IMR-90 (cell line): Measurements from ENCODE around the gene RASSF7. TPM values are rescaled to one million over a fixed set of nuclear protein-coding genes. Genes with fewer than 3 reads are reported as not detected.

Experiments
- ATAC-seq: fragments of 200-7000 bp; cut with Tn5 transposase; 2 replicates; pipeline ENCODE4 v1.9.1; 2020; ENCODE audit warnings: low read depth, mild to moderate bottlenecking, moderate library complexity
- BruUV-seq: library from RNA; stranded (reverse); fragments of 400-500 nt; replicated peaks from 2 replicates; lab custom pipeline; 2021; lab: Mats Ljungman, UMichigan
- CTCF ChIA-PET: fragments of 300-600 bp; formaldehyde crosslinking; extraction: SDS; loops from one replicate; lab custom pipeline; 2021; ENCODE audit warnings: antibody characterized with exemption; lab: Yijun Ruan, JAX
- POLR2A ChIA-PET: fragments of 300-600 bp; sonication (Branson Sonifier 250); formaldehyde crosslinking; loops from one replicate; lab custom pipeline; 2022; ENCODE audit warnings: antibody characterized with exemption; ENCODE audit not compliant: unreplicated experiment; lab: Charles Lee
- DNase-seq: peaks from one replicate; pipeline ENCODE4 v3.0.0; 2013
- H2AFZ ChIP-seq: replicated peaks from 2 replicates; pipeline ENCODE3; 2013; ENCODE audit warnings: low read length, mild to moderate bottlenecking; ENCODE audit not compliant: poor library complexity
- H2AK5ac ChIP-seq: 2 replicates; pipeline ENCODE4 v1.6.1; 2013; ENCODE audit warnings: low read depth, low read length, inconsistent platforms
- H2AK9ac ChIP-seq: replicated peaks from 2 replicates; pipeline ENCODE3; 2013; ENCODE audit warnings: mild to moderate bottlenecking, low read depth, low read length, moderate library complexity; ENCODE audit not compliant: poor library complexity
- H2BK120ac ChIP-seq: 2 replicates; pipeline ENCODE4 v1.6.1; 2013; ENCODE audit warnings: low read depth, low read length, inconsistent platforms
- H2BK15ac ChIP-seq: 3 replicates; pipeline ENCODE4 v1.6.1; 2013; ENCODE audit warnings: low read depth, low read length, inconsistent platforms
- H2BK20ac ChIP-seq: 2 replicates; pipeline ENCODE4 v1.6.1; 2013; ENCODE audit warnings: low read depth, mild to moderate bottlenecking, inconsistent platforms, low read length, moderate library complexity
- H2BK5ac ChIP-seq: 2 replicates; pipeline ENCODE4 v1.6.1; 2013; ENCODE audit warnings: mild to moderate bottlenecking, low read depth, low read length, inconsistent platforms; ENCODE audit not compliant: poor library complexity, severe bottlenecking
- H3K14ac ChIP-seq: replicated peaks from 2 replicates; pipeline ENCODE4 v1.6.1; 2013; ENCODE audit warnings: low read depth, low read length, inconsistent platforms
- H3K18ac ChIP-seq: 2 replicates; pipeline ENCODE4 v1.6.1; 2013; ENCODE audit warnings: low read depth, low read length, control low read depth
- H3K23ac ChIP-seq: 2 replicates; pipeline ENCODE4 v1.6.1; 2013; ENCODE audit warnings: low read depth, low read length, inconsistent platforms
- H3K27ac ChIP-seq: 2 replicates; pipeline ENCODE4 v1.5.1; 2013; ENCODE audit warnings: mild to moderate bottlenecking, control low read depth, low read length; ENCODE audit not compliant: insufficient read depth
- H3K27me3 ChIP-seq: 2 replicates; pipeline ENCODE4 v1.6.1; 2013; ENCODE audit warnings: low read length; ENCODE audit not compliant: control insufficient read depth, insufficient read depth
- H3K36me3 ChIP-seq: 2 replicates; pipeline ENCODE4 v1.6.1; 2013; ENCODE audit warnings: low read length, mixed read lengths; ENCODE audit not compliant: control insufficient read depth, insufficient read depth
- H3K4ac ChIP-seq: 2 replicates; pipeline ENCODE4 v1.6.1; 2013; ENCODE audit warnings: low read depth, low read length, inconsistent platforms
- H3K4me1 ChIP-seq: 2 replicates; pipeline ENCODE4 v1.6.1; 2013; ENCODE audit warnings: low read length, mixed read lengths; ENCODE audit not compliant: control insufficient read depth, insufficient read depth
- H3K4me2 ChIP-seq: 2 replicates; pipeline ENCODE4 v1.6.1; 2013; ENCODE audit warnings: low read depth, mild to moderate bottlenecking, control low read depth, low read length, moderate library complexity
- H3K4me3 ChIP-seq: 2 replicates; pipeline ENCODE4 v1.5.1; 2013; ENCODE audit warnings: low read depth, mild to moderate bottlenecking, control low read depth, low read length, moderate library complexity; ENCODE audit not compliant: insufficient read depth
- H3K56ac ChIP-seq: 2 replicates; pipeline ENCODE4 v1.6.1; 2013; ENCODE audit warnings: low read length, inconsistent platforms; ENCODE audit not compliant: insufficient read depth; ENCODE audit errors: extremely low read depth
- H3K79me1 ChIP-seq, 2 experiments: 2 replicates each; pipeline ENCODE4 v1.6.1; 2013; ENCODE audit warnings: low read length in 2 of 2, inconsistent platforms in 1 of 2, low read depth in 1 of 2
- H3K9ac ChIP-seq: 2 replicates; pipeline ENCODE4 v1.6.1; 2013; ENCODE audit warnings: low read depth, low read length, control low read depth
- H3K9me1 ChIP-seq: 2 replicates; pipeline ENCODE4 v1.6.1; 2013; ENCODE audit warnings: low read length, inconsistent platforms; ENCODE audit not compliant: insufficient read depth
- H3K9me3 ChIP-seq: 2 replicates; pipeline ENCODE4 v1.6.1; 2013; ENCODE audit warnings: low read length; ENCODE audit not compliant: control insufficient read depth, insufficient read depth
- H4K20me1 ChIP-seq: 2 replicates; pipeline ENCODE4 v1.6.1; 2013; ENCODE audit warnings: low read length, inconsistent platforms; ENCODE audit not compliant: insufficient read depth
- H4K5ac ChIP-seq: 2 replicates; pipeline ENCODE4 v1.6.1; 2013; ENCODE audit warnings: mild to moderate bottlenecking, low read depth, low read length, control low read depth
- H4K8ac ChIP-seq, 2 experiments: 2 replicates each; pipeline ENCODE4 v1.6.1; 2013; ENCODE audit warnings: low read depth in 2 of 2, low read length in 2 of 2, control low read depth in 1 of 2, inconsistent platforms in 1 of 2
- H4K91ac ChIP-seq: 2 replicates; pipeline ENCODE4 v1.6.1; 2013; ENCODE audit warnings: low read depth, low read length, inconsistent platforms; ENCODE audit not compliant: insufficient read depth
- BHLHE40 ChIP-seq: fragments of 150-350 bp; IDR thresholded peaks from 2 replicates; pipeline ENCODE4 v1.6.1; 2016; ENCODE audit warnings: mild to moderate bottlenecking, low read depth, low read length
- CEBPB ChIP-seq: IDR thresholded peaks from 2 replicates; pipeline ENCODE4 v1.6.1; 2012; ENCODE audit warnings: low read depth, low read length, improper control_type of control experiment
- CHD1 ChIP-seq: IDR thresholded peaks from 2 replicates; pipeline ENCODE4 v1.6.1; 2012; ENCODE audit warnings: low read depth, low read length, improper control_type of control experiment
- CTCF ChIP-seq: conservative IDR thresholded peaks from 2 replicates; pipeline ENCODE4 v1.5.1; 2012; ENCODE audit warnings: mild to moderate bottlenecking, low read depth, low read length, improper control_type of control experiment
- ELK1 ChIP-seq: fragments of 150-350 bp; IDR thresholded peaks from 2 replicates; pipeline ENCODE4 v1.6.1; 2016; ENCODE audit warnings: low read depth, mild to moderate bottlenecking, low read length, moderate library complexity, borderline replicate concordance
- FOS ChIP-seq: fragments of 150-350 bp; IDR thresholded peaks from 2 replicates; pipeline ENCODE4 v1.6.1; 2016; ENCODE audit warnings: low read depth, low read length
- MAFK ChIP-seq: IDR thresholded peaks from 2 replicates; pipeline ENCODE4 v1.6.1; 2012; ENCODE audit warnings: low read depth, low read length, improper control_type of control experiment
- MAZ ChIP-seq: IDR thresholded peaks from 2 replicates; pipeline ENCODE4 v1.6.1; 2012; ENCODE audit warnings: low read depth, mild to moderate bottlenecking, low read length, improper control_type of control experiment, moderate library complexity, borderline replicate concordance
- MXI1 ChIP-seq: IDR thresholded peaks from 2 replicates; pipeline ENCODE4 v1.6.1; 2012; ENCODE audit warnings: low read depth, mild to moderate bottlenecking, low read length, moderate library complexity, borderline replicate concordance
- NFE2L2 ChIP-seq: fragments of 150-350 bp; IDR thresholded peaks from 2 replicates; pipeline ENCODE4 v1.6.1; 2016; ENCODE audit warnings: low read depth, mild to moderate bottlenecking, low read length
- POLR2A ChIP-seq: IDR thresholded peaks from 2 replicates; pipeline ENCODE4 v1.6.1; 2012; ENCODE audit warnings: mild to moderate bottlenecking, low read depth, low read length
- RAD21 ChIP-seq: IDR thresholded peaks from 2 replicates; pipeline ENCODE4 v1.6.1; 2012; ENCODE audit warnings: low read length, improper control_type of control experiment
- RCOR1 ChIP-seq: IDR thresholded peaks from 2 replicates; pipeline ENCODE4 v1.6.1; 2012; ENCODE audit warnings: mild to moderate bottlenecking, low read length, improper control_type of control experiment; ENCODE audit not compliant: insufficient replicate concordance
- RFX5 ChIP-seq: IDR thresholded peaks from 2 replicates; pipeline ENCODE4 v1.8.0; 2012; ENCODE audit warnings: low read depth, mild to moderate bottlenecking, low read length, moderate library complexity
- SMC3 ChIP-seq: fragments of 150-350 bp; IDR thresholded peaks from 2 replicates; pipeline ENCODE4 v1.6.1; 2016; ENCODE audit warnings: low read depth, mild to moderate bottlenecking, antibody characterized with exemption, low read length, moderate library complexity
- USF2 ChIP-seq: fragments of 150-350 bp; IDR thresholded peaks from 2 replicates; pipeline ENCODE4 v1.6.1; 2017; ENCODE audit warnings: mild to moderate bottlenecking, antibody characterized with exemption, low read length, low read depth
- WGBS, 2 experiments: methylation state at CpG; one replicate each; pipeline versions ENCODE4 v1.1.5 to v1.1.7; 2013; ENCODE audit warnings: missing lambda C conversion rate in 2 of 2; ENCODE audit not compliant: insufficient read length in 1 of 2; ENCODE audit errors: extremely low coverage in 2 of 2; 5-methylcytosine and 5-hydroxymethylcytosine counted together
- dilution Hi-C: fragments of 300-500 bp; cut with HindIII; formaldehyde crosslinking; loops from one replicate; pipeline ENCODE4 v1.14.3; 2018; ENCODE audit warnings: low sequenced_read_pairs; ENCODE audit not compliant: unreplicated experiment
- in situ Hi-C: fragments of 300-500 bp; cut with MboI; formaldehyde crosslinking; loops from 3 replicates; pipeline ENCODE4 v1.14.3; 2019; ENCODE audit warnings: low sequenced_read_pairs, inconsistent platforms, mixed read lengths
- intact Hi-C: fragments of 100-400 bp; cut with micrococcal nuclease; formaldehyde crosslinking; loops from 2 replicates; pipeline ENCODE4 v1.10.0; 2022
- polyA plus RNA-seq, 3 experiments: library from polyadenylated mRNA; depleted of rRNA; stranded (reverse); fragments of >200 nt; gene quantifications; 2 replicates each; pipeline ENCODE4 v1.2.3, GENCODE V29; 2012; ENCODE audit warnings: low replicate concordance in 1 of 3
- total RNA-seq: library from RNA; depleted of rRNA; stranded (reverse); fragments of >200 nt; gene quantifications from 2 replicates; pipeline ENCODE4 v1.2.3, GENCODE V29; 2012

Gene RASSF7
- total and polyA plus RNA-seq, 2 of the 4 experiments (the other 2 are of a cell fraction), result 6.8 to 18.5 TPM

- TF ChIP-seq SMC3, result no peak
- no peak for TF ChIP-seq RCOR1
- TF ChIP-seq RFX5, result no peak
- no peak for TF ChIP-seq MAFK
- TF ChIP-seq RAD21, result no peak
- TF ChIP-seq CHD1, result no peak
- no peak for TF ChIP-seq POLR2A
- no peak for TF ChIP-seq FOS
- TF ChIP-seq ELK1, result no peak
- no peak for TF ChIP-seq BHLHE40
- TF ChIP-seq CEBPB, result no peak
- no peak for TF ChIP-seq CTCF
- TF ChIP-seq USF2, result no peak
- TF ChIP-seq MXI1, result no peak
- no peak for TF ChIP-seq NFE2L2
- no peak for TF ChIP-seq MAZ
- H2AK9ac ChIP-seq, result no peak overlapping the region
- no peak overlapping the region for H3K56ac ChIP-seq
- H3K4me2 ChIP-seq, result no peak overlapping the region
- H3K36me3 ChIP-seq, result peaks cover 74% of the 10 kb centered on the region
- no peaks in the 10 kb centered on the region for H3K4me1 ChIP-seq
- no peak overlapping the region for H3K4me3 ChIP-seq
- H3K27ac ChIP-seq, result no peak overlapping the region
- BruUV-seq, result no TSS peak
- H3K18ac ChIP-seq, result no peak overlapping the region
- ChIA-PET CTCF (interaction anchor here (1.0 kb wide), 1 partner anchor 11 kb away, joined by 4 read pairs; no protein-coding TSS in a partner anchor), POLR2A (no interaction called here)
- no peak overlapping the region for H2BK15ac ChIP-seq
- H4K8ac ChIP-seq, result no peak overlapping the region
- peaks cover 24 to 55% of the 10 kb centered on the region in 2 experiments for H3K79me1 ChIP-seq
- H2BK20ac ChIP-seq, result no peak overlapping the region
- 100% methylated on average over 3 of the region's 10 CpGs; no CpG with 5 or more reads in 1 of the 2 experiments for WGBS, 2 experiments
- DNase-seq (no peak), ATAC-seq (no peak)
- H3K14ac ChIP-seq, result no peak overlapping the region
- H3K27me3 ChIP-seq, result no peaks in the 10 kb centered on the region
- no peak overlapping the region for H2BK120ac ChIP-seq
- no peak overlapping the region for H2BK5ac ChIP-seq
- H3K9me1 ChIP-seq, result no peaks in the 10 kb centered on the region
- no peak overlapping the region for H2AK5ac ChIP-seq
- H3K9me3 ChIP-seq, result no peaks in the 10 kb centered on the region
- dilution Hi-C loops (no loop called here), intact Hi-C loops (no loop called here), in situ Hi-C loops (no loop called here)
- H2AFZ ChIP-seq, result no peak overlapping the region
- H4K5ac ChIP-seq, result no peak overlapping the region
- H3K9ac ChIP-seq, result no peak overlapping the region
- no peak overlapping the region for H3K4ac ChIP-seq
- H3K23ac ChIP-seq, result no peak overlapping the region
- H4K20me1 ChIP-seq, result peaks cover 33% of the 10 kb centered on the region
- no peak overlapping the region for H4K91ac ChIP-seq
Observed at GRCh38 chr11:596374-596773, 35.6 kb downstream of the RASSF7 start.
